ENCODE data around the gene KCNG3. TPM values are rescaled to one million over a fixed set of nuclear protein-coding genes. Genes with fewer than 3 reads are reported as not detected.

KCNG3 gene, protein sequence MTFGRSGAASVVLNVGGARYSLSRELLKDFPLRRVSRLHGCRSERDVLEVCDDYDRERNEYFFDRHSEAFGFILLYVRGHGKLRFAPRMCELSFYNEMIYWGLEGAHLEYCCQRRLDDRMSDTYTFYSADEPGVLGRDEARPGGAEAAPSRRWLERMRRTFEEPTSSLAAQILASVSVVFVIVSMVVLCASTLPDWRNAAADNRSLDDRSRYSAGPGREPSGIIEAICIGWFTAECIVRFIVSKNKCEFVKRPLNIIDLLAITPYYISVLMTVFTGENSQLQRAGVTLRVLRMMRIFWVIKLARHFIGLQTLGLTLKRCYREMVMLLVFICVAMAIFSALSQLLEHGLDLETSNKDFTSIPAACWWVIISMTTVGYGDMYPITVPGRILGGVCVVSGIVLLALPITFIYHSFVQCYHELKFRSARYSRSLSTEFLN
- total RNA-seq (2021; fragmentation: NEBNext Ultra II Directional; extraction: Animal tissue kit (Norgen Biotek cat#: 25700)) = not detected
- long read RNA-seq = 0 reads

DNA sequence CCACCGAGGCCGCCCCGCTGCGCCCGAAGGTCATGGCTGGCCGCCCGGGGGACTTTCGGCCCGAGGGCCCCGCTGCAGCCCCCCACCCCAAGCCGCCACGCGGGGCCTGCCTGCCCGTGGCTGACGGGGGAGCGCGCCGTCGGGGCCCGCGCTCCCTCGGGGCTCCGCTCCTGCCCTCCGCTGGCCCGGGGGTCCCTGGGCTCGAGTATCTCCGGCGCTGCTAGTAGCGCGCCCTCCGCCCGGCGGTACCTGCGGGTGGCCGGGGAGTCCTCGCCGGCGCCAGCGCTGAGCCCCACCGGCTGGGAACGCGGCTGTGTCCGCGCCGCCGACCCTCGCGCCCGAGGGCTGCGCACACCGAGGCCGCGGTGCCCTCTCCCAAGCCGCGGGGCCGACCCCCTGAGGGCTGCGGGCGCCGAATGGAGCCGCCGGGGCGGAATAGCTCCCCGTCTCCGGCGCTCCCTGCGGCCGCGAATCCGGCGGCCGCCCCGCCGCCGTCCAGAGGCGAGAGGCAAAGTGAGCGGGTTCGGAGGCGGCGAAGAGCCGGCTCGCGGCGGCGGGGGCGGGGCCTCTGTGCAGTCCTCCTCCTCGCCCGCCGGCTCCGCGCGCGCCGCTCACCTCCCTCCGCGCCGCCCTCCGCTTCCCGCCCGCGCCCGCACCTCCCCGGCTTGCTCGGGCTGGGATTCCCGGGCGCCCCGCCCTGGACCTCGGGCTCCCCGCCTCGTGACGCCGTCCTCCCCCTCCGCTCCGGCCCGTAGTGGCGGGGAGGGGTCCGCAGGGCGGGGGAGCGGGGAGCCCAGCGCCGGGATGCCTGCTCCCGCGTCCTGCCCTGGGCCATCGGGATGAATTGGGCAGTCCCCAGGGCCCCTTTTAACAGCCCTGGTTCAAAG is at the start of gene KCNG3:
TSS of gene KCNG3 (minus strand) at position 515 of the 887 bp plus-strand sequence. CDS start at position 34, 481 bp downstream.
- Mint-ChIP-seq H3K27me3 (ENCODE audit: insufficient read depth) (peaks cover 18% of the 10 kb centered on the region), H3K4me3 (peak within 1 kb of the TSS; percentile 87), H3K27ac (no peak within 1 kb of the TSS), H3K36me3 (ENCODE audit: low read depth) (no peaks in the 10 kb centered on the region), H3K9me3 (no peaks in the 10 kb centered on the region), H3K4me1 (ENCODE audit: low read depth) (peaks cover 12% of the 10 kb centered on the region)
- no peak for TF ChIP-seq CTCF (IDR thresholded peaks at IDR 0.05)
- no peak for DNase-seq

DNA sequence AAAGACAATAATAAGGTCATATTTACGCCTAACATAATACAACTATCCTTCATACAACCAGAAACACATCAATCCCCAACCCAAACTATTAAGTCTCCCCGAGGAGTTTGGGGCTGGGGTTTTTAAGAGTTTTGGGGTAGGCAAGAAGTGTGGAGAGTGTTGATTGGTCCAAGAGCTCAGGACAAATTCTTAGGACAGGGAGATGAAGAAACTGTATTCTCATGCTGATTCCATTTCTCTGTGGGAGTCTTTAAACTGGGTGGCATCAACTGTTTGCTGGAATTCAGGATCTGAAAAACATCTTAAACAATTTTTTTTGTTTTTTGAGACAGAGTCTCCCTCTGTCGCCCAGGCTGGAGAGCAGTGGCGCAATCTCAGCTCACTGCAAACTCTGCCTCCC is 49.1 kb upstream of the KCNG3 start:
- DNase-seq = no peak

DNA sequence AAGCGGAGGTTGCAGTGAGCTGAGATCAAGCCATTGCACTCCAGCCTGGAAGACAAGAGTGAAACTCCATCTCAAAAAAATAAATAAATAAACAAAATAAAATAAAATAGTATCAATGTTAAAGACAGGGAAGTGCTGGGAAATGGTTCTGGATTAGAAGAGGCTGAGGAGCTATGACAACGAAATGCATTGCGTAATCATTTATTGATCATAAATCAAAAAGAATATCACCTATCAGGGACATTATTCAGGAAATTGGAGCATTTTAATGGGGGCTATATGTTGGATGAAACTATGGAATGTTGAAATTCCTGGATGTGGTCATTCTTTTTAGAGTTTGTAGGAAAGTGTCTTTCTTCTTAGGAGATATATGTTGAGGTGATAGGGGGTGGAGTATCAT is 43.7 kb upstream of the KCNG3 start:
- Mint-ChIP-seq H3K4me3 (no peak overlapping the region), H3K36me3 (ENCODE audit: low read depth) (no peaks in the 10 kb centered on the region), H3K9me3 (no peaks in the 10 kb centered on the region), H3K4me1 (ENCODE audit: low read depth) (no peaks in the 10 kb centered on the region), H3K27ac (no peak overlapping the region), H3K27me3 (ENCODE audit: insufficient read depth) (peaks cover 10% of the 10 kb centered on the region; the same call in 1 of the 2 replicates)
- TF ChIP-seq CTCF (IDR thresholded peaks at IDR 0.05) = no peak
- no peak for DNase-seq

More for the DNA sequence above, 49.1 kb upstream of the KCNG3 start:
- Mint-ChIP-seq H3K36me3 (ENCODE audit: low read depth) (no peaks in the 10 kb centered on the region), H3K4me3 (no peak overlapping the region), H3K4me1 (ENCODE audit: low read depth) (no peaks in the 10 kb centered on the region), H3K27me3 (ENCODE audit: insufficient read depth) (peaks cover 2% of the 10 kb centered on the region), H3K27ac (no peak overlapping the region), H3K9me3 (no peaks in the 10 kb centered on the region)
- no peak for TF ChIP-seq CTCF (IDR thresholded peaks at IDR 0.05)

DNA sequence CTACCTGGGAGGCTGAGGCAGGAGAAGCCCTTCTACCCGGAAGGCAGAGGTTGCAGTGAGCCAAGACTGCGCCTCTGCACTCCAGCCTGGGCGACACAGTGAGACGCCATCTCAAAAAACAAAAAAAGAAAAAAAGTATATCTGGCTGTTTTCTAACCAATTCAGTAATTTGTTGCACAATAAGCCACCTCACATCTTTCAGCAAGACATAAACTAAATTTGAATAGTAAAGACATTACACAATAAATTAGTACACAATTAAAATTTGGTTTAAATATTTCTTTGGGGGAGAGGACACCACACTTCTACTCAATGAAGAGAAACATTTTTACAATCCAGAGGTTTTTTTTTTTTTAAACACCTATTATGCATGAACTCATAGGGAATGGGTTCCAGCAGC is 38.6 kb upstream of the KCNG3 start:
- H3K4me1 Mint-ChIP-seq (ENCODE audit: low read depth) = peaks cover 4% of the 10 kb centered on the region; the same call in 1 of the 2 replicates
- no peak overlapping the region for H3K27ac Mint-ChIP-seq
- no peaks in the 10 kb centered on the region for H3K36me3 Mint-ChIP-seq (ENCODE audit: low read depth)
- H3K4me3 Mint-ChIP-seq = no peak overlapping the region
- no peak for TF ChIP-seq CTCF (IDR thresholded peaks at IDR 0.05)
- no peaks in the 10 kb centered on the region for H3K9me3 Mint-ChIP-seq
- no peak for DNase-seq
- peaks cover 12% of the 10 kb centered on the region for H3K27me3 Mint-ChIP-seq (ENCODE audit: insufficient read depth)

DNA sequence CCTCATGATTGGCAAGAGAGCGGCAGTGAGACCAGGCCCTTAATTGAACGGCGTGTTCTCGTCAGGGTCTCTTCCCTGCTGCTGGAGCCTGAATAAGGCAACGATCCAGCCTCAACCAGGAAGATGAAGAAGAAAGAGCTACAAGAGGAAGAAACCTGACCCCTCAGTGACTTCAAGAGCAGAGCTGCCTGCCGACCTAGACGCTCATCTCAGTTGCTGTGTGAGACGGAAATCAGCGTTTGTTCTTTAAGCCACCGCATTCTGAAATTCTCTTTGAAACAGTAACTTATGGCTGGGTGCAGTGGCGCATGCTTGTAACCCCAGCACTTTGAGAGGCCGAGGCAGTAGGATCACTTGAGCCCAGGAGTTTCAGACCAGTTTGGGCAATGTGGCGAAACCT is 29.6 kb upstream of the KCNG3 start:
- Mint-ChIP-seq H3K4me3 (no peak overlapping the region), H3K9me3 (no peaks in the 10 kb centered on the region), H3K27ac (no peak overlapping the region), H3K36me3 (ENCODE audit: low read depth) (no peaks in the 10 kb centered on the region), H3K27me3 (ENCODE audit: insufficient read depth) (peaks cover 18% of the 10 kb centered on the region), H3K4me1 (ENCODE audit: low read depth) (no peaks in the 10 kb centered on the region)
- DNase-seq = no peak
- TF ChIP-seq CTCF (IDR thresholded peaks at IDR 0.05) = no peak
